Measurements from ENCODE around the gene PGA5. TPM values are rescaled to one million over a fixed set of nuclear protein-coding genes. Genes with fewer than 3 reads are reported as not detected.

The PGA5 gene
- total and polyA plus RNA-seq, 10 of the 15 experiments (the other 5 are each of a cell fraction or from before 2014, with no cell fraction given), result not detected

- TF ChIP-seq E2F4 (IDR thresholded peaks at IDR 0.05; ENCODE audit: low read depth, low read length), result no peak
- TF ChIP-seq ZNF274 (IDR thresholded peaks at IDR 0.05; ENCODE audit: insufficient read depth, insufficient read length), result no peak
- TF ChIP-seq TCF12 (IDR thresholded peaks at IDR 0.05; ENCODE audit: low read depth, low read length), result no peak
- no peak for TF ChIP-seq HSF1 (IDR thresholded peaks at IDR 0.05; ENCODE audit: low read depth, low read length)
- TF ChIP-seq PAX5 (IDR thresholded peaks at IDR 0.05; ENCODE audit: borderline replicate concordance, low read depth, low read length), result peak; percentile 25; the same call in 1 of the 2 replicates
- peak; percentile 67; the same call in 1 of the 2 replicates for TF ChIP-seq GATAD2B (conservative IDR thresholded peaks at IDR 0.05; ENCODE audit: low read depth)
- no peak for TF ChIP-seq MTA2 (IDR thresholded peaks at IDR 0.05; ENCODE audit: low read depth)
- TF ChIP-seq ETV6 (conservative IDR thresholded peaks at IDR 0.05 in 1 of 2, IDR thresholded peaks at IDR 0.05 in 1 of 2; ENCODE audit: borderline replicate concordance in 1 of 2, low read depth in 1 of 2), result no peak
- peak; percentile 52 for TF ChIP-seq RAD21 (IDR thresholded peaks at IDR 0.05; ENCODE audit: insufficient read depth, low read depth, low read length)
- no peak for TF ChIP-seq RB1 (IDR thresholded peaks at IDR 0.05; ENCODE audit: borderline replicate concordance)
- peak; percentile 68 for TF ChIP-seq POLR2A (IDR thresholded peaks at IDR 0.05; ENCODE audit: low read depth, low read length)
- no peak for TF ChIP-seq ELK1 (IDR thresholded peaks at IDR 0.05; ENCODE audit: low read depth, low read length)
- TF ChIP-seq EGR1 (IDR thresholded peaks at IDR 0.05; ENCODE audit: borderline replicate concordance in 1 of 2, low read depth in 2 of 2, low read length in 2 of 2), result peak in 1 of 2 experiments; percentile 49; a peak in 1 of 3 replicates
- TF ChIP-seq PML (IDR thresholded peaks at IDR 0.05; ENCODE audit: low read length), result peak; percentile 37; the same call in 1 of the 2 replicates
- no peak for TF ChIP-seq MEF2A (IDR thresholded peaks at IDR 0.05; ENCODE audit: insufficient read depth, low read depth, low read length)
- TF ChIP-seq MAX (IDR thresholded peaks at IDR 0.05; ENCODE audit: low read depth, low read length), result peak; percentile 6; the same call in 1 of the 2 replicates
- 0 out of 2 replicates have a peak, but pooled peaks have one; percentile 15 for TF ChIP-seq YY1 (IDR thresholded peaks at IDR 0.05; ENCODE audit: low read depth, low read length)
- no peak for TF ChIP-seq ZBTB33 (IDR thresholded peaks at IDR 0.05)
- 0 out of 2 replicates have a peak, but pooled peaks have one; percentile 40 for TF ChIP-seq ZNF217 (IDR thresholded peaks at IDR 0.05)
- no peak for TF ChIP-seq RBBP5 (conservative IDR thresholded peaks at IDR 0.05)
- no peak for TF ChIP-seq ZSCAN29 (IDR thresholded peaks at IDR 0.05)
- no peak for TF ChIP-seq SKIL (IDR thresholded peaks at IDR 0.05; ENCODE audit: low read depth, poor library complexity, severe bottlenecking)
Observed at GRCh38 chr11:61294717-61295595, 54.0 kb downstream of the PGA5 start, which contains the start of gene VWCE (continued).
